ENCODE results near the gene TNN.

The TNN gene

GRCh38 chr1:175116903-175117302, 49.3 kb downstream of the TNN start:
- H2AK5ac ChIP-seq (ENCODE audit: low read length, severe bottlenecking): no peak overlapping the region
- H3K4me2 ChIP-seq (ENCODE audit: low read length, poor library complexity, severe bottlenecking): no peak overlapping the region
- H3K4ac ChIP-seq (ENCODE audit: low read depth in 1 of 2, low read length in 2 of 2): no peak overlapping the region
- no peak overlapping the region for H3K27ac ChIP-seq (ENCODE audit: low read length, poor library complexity, severe bottlenecking)
- peaks cover 4 to 5% of the 10 kb centered on the region in 2 experiments for H3K27me3 ChIP-seq (ENCODE audit: control insufficient read depth in 1 of 2, insufficient read depth in 1 of 2, low read length in 2 of 2)
- no peak overlapping the region for H2AFZ ChIP-seq (ENCODE audit: low read depth, low read length)
- H3K79me1 ChIP-seq (replicated peaks; ENCODE audit: low read length, poor library complexity, severe bottlenecking): no peaks in the 10 kb centered on the region
- no peak overlapping the region for H2BK15ac ChIP-seq (ENCODE audit: low read depth, poor library complexity, severe bottlenecking)
- no peaks in the 10 kb centered on the region for H3K36me3 ChIP-seq (ENCODE audit: control insufficient read depth in 1 of 2, insufficient read depth in 2 of 2, low read depth in 1 of 2, low read length in 2 of 2)
- H3K9ac ChIP-seq (ENCODE audit: low read length): no peak overlapping the region
- no peak for DNase-seq
- no peak overlapping the region for H4K91ac ChIP-seq (ENCODE audit: low read length)
- no peak overlapping the region for H3K14ac ChIP-seq (ENCODE audit: low read length in 2 of 2)
- no peak overlapping the region for H2BK5ac ChIP-seq (ENCODE audit: low read depth, low read length, poor library complexity, severe bottlenecking)
- peaks cover 19% of the 10 kb centered on the region for H3K9me3 ChIP-seq (ENCODE audit: control insufficient read depth, low read length)
- H4K8ac ChIP-seq (ENCODE audit: low read length): no peak overlapping the region
- H3K23ac ChIP-seq (ENCODE audit: low read length in 2 of 2): no peak overlapping the region
- no peak overlapping the region for H2BK120ac ChIP-seq (ENCODE audit: low read depth, low read length)
- no peak overlapping the region for H3K18ac ChIP-seq (ENCODE audit: low read depth in 1 of 2, low read length in 2 of 2)
- 68% methylated on average over 11 of the region's 11 CpGs for WGBS
- peaks cover 3% of the 10 kb centered on the region for H3K4me1 ChIP-seq (ENCODE audit: control insufficient read depth, insufficient read depth, low read depth, low read length)
- H2BK12ac ChIP-seq (ENCODE audit: low read length in 2 of 2): no peak overlapping the region
- no peak overlapping the region for H3K4me3 ChIP-seq (ENCODE audit: insufficient read depth in 1 of 2, low read depth in 1 of 2, low read length in 2 of 2)

GRCh38 chr1:175118375-175119367, 51.0 kb downstream of the TNN start:
- Histone ChIP-seq H2BK5ac (ENCODE audit: low read depth, low read length, poor library complexity, severe bottlenecking) (no peak overlapping the region), H3K23ac (ENCODE audit: low read length in 2 of 2) (no peak overlapping the region), H3K4me2 (ENCODE audit: low read length, poor library complexity, severe bottlenecking) (no peak overlapping the region), H3K4me1 (ENCODE audit: control insufficient read depth, insufficient read depth, low read depth, low read length) (peaks cover 3% of the 10 kb centered on the region), H2BK12ac (ENCODE audit: low read length in 2 of 2) (no peak overlapping the region), H3K27me3 (ENCODE audit: control insufficient read depth in 1 of 2, insufficient read depth in 1 of 2, low read length in 2 of 2) (peaks cover 4 to 5% of the 10 kb centered on the region in 2 experiments), H2BK120ac (ENCODE audit: low read depth, low read length) (no peak overlapping the region), H3K4me3 (ENCODE audit: insufficient read depth in 1 of 2, low read depth in 1 of 2, low read length in 2 of 2) (no peak overlapping the region), H3K9me3 (ENCODE audit: control insufficient read depth, low read length) (peaks cover 10% of the 10 kb centered on the region), H3K79me1 (replicated peaks; ENCODE audit: low read length, poor library complexity, severe bottlenecking) (no peaks in the 10 kb centered on the region), H3K36me3 (ENCODE audit: control insufficient read depth in 1 of 2, insufficient read depth in 2 of 2, low read depth in 1 of 2, low read length in 2 of 2) (no peaks in the 10 kb centered on the region), H2AFZ (ENCODE audit: low read depth, low read length) (no peak overlapping the region), H2AK5ac (ENCODE audit: low read length, severe bottlenecking) (no peak overlapping the region), H3K27ac (ENCODE audit: low read length, poor library complexity, severe bottlenecking) (no peak overlapping the region), H3K18ac (ENCODE audit: low read depth in 1 of 2, low read length in 2 of 2) (no peak overlapping the region), H3K14ac (ENCODE audit: low read length in 2 of 2) (no peak overlapping the region), H3K4ac (ENCODE audit: low read depth in 1 of 2, low read length in 2 of 2) (no peak overlapping the region), H2BK15ac (ENCODE audit: low read depth, poor library complexity, severe bottlenecking) (no peak overlapping the region), H4K8ac (ENCODE audit: low read length) (no peak overlapping the region), H3K9ac (ENCODE audit: low read length) (no peak overlapping the region), H4K91ac (ENCODE audit: low read length) (peak overlapping the region; percentile 20)
- WGBS: 86% methylated on average over 12 of the region's 13 CpGs
- no peak for DNase-seq

GRCh38 chr1:175120511-175120910, 52.9 kb downstream of the TNN start:
- H3K4ac ChIP-seq (ENCODE audit: low read depth in 1 of 2, low read length in 2 of 2): no peak overlapping the region
- no peak overlapping the region for H2BK12ac ChIP-seq (ENCODE audit: low read length in 2 of 2)
- H3K23ac ChIP-seq (ENCODE audit: low read length in 2 of 2): no peak overlapping the region
- H3K4me3 ChIP-seq (ENCODE audit: insufficient read depth in 1 of 2, low read depth in 1 of 2, low read length in 2 of 2): no peak overlapping the region
- H2AK5ac ChIP-seq (ENCODE audit: low read length, severe bottlenecking): no peak overlapping the region
- no peaks in the 10 kb centered on the region for H3K79me1 ChIP-seq (replicated peaks; ENCODE audit: low read length, poor library complexity, severe bottlenecking)
- 100% methylated on average over 1 of the region's 1 CpG for WGBS
- no peak overlapping the region for H2BK120ac ChIP-seq (ENCODE audit: low read depth, low read length)
- no peak overlapping the region for H3K18ac ChIP-seq (ENCODE audit: low read depth in 1 of 2, low read length in 2 of 2)
- no peak overlapping the region for H4K8ac ChIP-seq (ENCODE audit: low read length)
- H3K27ac ChIP-seq (ENCODE audit: low read length, poor library complexity, severe bottlenecking): no peak overlapping the region
- H2AFZ ChIP-seq (ENCODE audit: low read depth, low read length): no peak overlapping the region
- H3K9me3 ChIP-seq (ENCODE audit: control insufficient read depth, low read length): peaks cover 2% of the 10 kb centered on the region
- no peak overlapping the region for H2BK15ac ChIP-seq (ENCODE audit: low read depth, poor library complexity, severe bottlenecking)
- H3K36me3 ChIP-seq (ENCODE audit: control insufficient read depth in 1 of 2, insufficient read depth in 2 of 2, low read depth in 1 of 2, low read length in 2 of 2): no peaks in the 10 kb centered on the region
- H3K4me2 ChIP-seq (ENCODE audit: low read length, poor library complexity, severe bottlenecking): no peak overlapping the region
- peaks cover 3% of the 10 kb centered on the region for H3K4me1 ChIP-seq (ENCODE audit: control insufficient read depth, insufficient read depth, low read depth, low read length)
- no peak overlapping the region for H3K9ac ChIP-seq (ENCODE audit: low read length)
- peaks cover 0 to 2% of the 10 kb centered on the region in 2 experiments for H3K27me3 ChIP-seq (ENCODE audit: control insufficient read depth in 1 of 2, insufficient read depth in 1 of 2, low read length in 2 of 2)
- no peak overlapping the region for H4K91ac ChIP-seq (ENCODE audit: low read length)
- H2BK5ac ChIP-seq (ENCODE audit: low read depth, low read length, poor library complexity, severe bottlenecking): no peak overlapping the region
- DNase-seq: no peak
- H3K14ac ChIP-seq (ENCODE audit: low read length in 2 of 2): no peak overlapping the region

GRCh38 chr1:175124861-175125260, 57.2 kb downstream of the TNN start:
- H3K4me3 ChIP-seq (ENCODE audit: insufficient read depth in 1 of 2, low read depth in 1 of 2, low read length in 2 of 2): no peak overlapping the region
- H3K9me3 ChIP-seq (ENCODE audit: control insufficient read depth, low read length): no peaks in the 10 kb centered on the region

More at GRCh38 chr1:175124861-175125260, 57.2 kb downstream of the TNN start:
- WGBS: 60% methylated on average over 1 of the region's 1 CpG
- Histone ChIP-seq H3K4ac (ENCODE audit: low read depth in 1 of 2, low read length in 2 of 2) (no peak overlapping the region), H3K27me3 (ENCODE audit: control insufficient read depth in 1 of 2, insufficient read depth in 1 of 2, low read length in 2 of 2) (peaks cover 0 to 5% of the 10 kb centered on the region in 2 experiments), H4K8ac (ENCODE audit: low read length) (no peak overlapping the region), H2BK12ac (ENCODE audit: low read length in 2 of 2) (no peak overlapping the region), H2AFZ (ENCODE audit: low read depth, low read length) (no peak overlapping the region), H3K18ac (ENCODE audit: low read depth in 1 of 2, low read length in 2 of 2) (no peak overlapping the region), H3K9ac (ENCODE audit: low read length) (no peak overlapping the region), H3K36me3 (ENCODE audit: control insufficient read depth in 1 of 2, insufficient read depth in 2 of 2, low read depth in 1 of 2, low read length in 2 of 2) (no peaks in the 10 kb centered on the region), H4K91ac (ENCODE audit: low read length) (no peak overlapping the region), H3K79me1 (replicated peaks; ENCODE audit: low read length, poor library complexity, severe bottlenecking) (no peaks in the 10 kb centered on the region), H2BK15ac (ENCODE audit: low read depth, poor library complexity, severe bottlenecking) (no peak overlapping the region), H2BK120ac (ENCODE audit: low read depth, low read length) (no peak overlapping the region), H3K4me2 (ENCODE audit: low read length, poor library complexity, severe bottlenecking) (no peak overlapping the region), H2AK5ac (ENCODE audit: low read length, severe bottlenecking) (no peak overlapping the region), H3K4me1 (ENCODE audit: control insufficient read depth, insufficient read depth, low read depth, low read length) (no peaks in the 10 kb centered on the region), H3K14ac (ENCODE audit: low read length in 2 of 2) (no peak overlapping the region), H3K27ac (ENCODE audit: low read length, poor library complexity, severe bottlenecking) (no peak overlapping the region), H3K23ac (ENCODE audit: low read length in 2 of 2) (no peak overlapping the region), H2BK5ac (ENCODE audit: low read depth, low read length, poor library complexity, severe bottlenecking) (no peak overlapping the region)
- DNase-seq: no peak
